Fibroblast of skin of back (primary cell): Measurements from ENCODE around the gene CCDC71L. TPM values are rescaled to one million over a fixed set of nuclear protein-coding genes. Genes with fewer than 3 reads are reported as not detected.
A peak's percentile ranks its signal among the peaks of the same experiment; 100 is the strongest.
"Not testable (repeated sequence)": the region's sequence is repeated elsewhere in the genome, so short reads cannot be mapped to it uniquely, and the experiment has no call there.

Source experiments
- DNase-seq: peaks from one replicate; pipeline ENCODE4 v3.0.0-alpha.2; 2013
- polyA plus RNA-seq, 2 experiments: library from polyadenylated mRNA; unstranded; fragments of 120-200 nt; gene quantifications; one replicate each; pipeline ENCODE4 v1.2.1, GENCODE V29; 2013; ENCODE audit not compliant: insufficient read length in 2 of 2

Gene CCDC71L
- 10.8 TPM for polyA plus RNA-seq (2013, experiment 1 of 2; ENCODE audit: insufficient read length)
- polyA plus RNA-seq (2013, experiment 2 of 2; ENCODE audit: insufficient read length), result 10.5 TPM

GRCh38 chr7:106660862-106661720 is at the start of gene CCDC71L:
TSS of gene CCDC71L (minus strand) at chr7:106661158. CDS start at chr7:106660896, 262 bp downstream.
- DNase-seq, result peak; percentile 93

- DNase-seq, result not testable (repeated sequence)
Measured at GRCh38 chr7:106709604-106710003, 48.6 kb upstream of the CCDC71L start.

DNA sequence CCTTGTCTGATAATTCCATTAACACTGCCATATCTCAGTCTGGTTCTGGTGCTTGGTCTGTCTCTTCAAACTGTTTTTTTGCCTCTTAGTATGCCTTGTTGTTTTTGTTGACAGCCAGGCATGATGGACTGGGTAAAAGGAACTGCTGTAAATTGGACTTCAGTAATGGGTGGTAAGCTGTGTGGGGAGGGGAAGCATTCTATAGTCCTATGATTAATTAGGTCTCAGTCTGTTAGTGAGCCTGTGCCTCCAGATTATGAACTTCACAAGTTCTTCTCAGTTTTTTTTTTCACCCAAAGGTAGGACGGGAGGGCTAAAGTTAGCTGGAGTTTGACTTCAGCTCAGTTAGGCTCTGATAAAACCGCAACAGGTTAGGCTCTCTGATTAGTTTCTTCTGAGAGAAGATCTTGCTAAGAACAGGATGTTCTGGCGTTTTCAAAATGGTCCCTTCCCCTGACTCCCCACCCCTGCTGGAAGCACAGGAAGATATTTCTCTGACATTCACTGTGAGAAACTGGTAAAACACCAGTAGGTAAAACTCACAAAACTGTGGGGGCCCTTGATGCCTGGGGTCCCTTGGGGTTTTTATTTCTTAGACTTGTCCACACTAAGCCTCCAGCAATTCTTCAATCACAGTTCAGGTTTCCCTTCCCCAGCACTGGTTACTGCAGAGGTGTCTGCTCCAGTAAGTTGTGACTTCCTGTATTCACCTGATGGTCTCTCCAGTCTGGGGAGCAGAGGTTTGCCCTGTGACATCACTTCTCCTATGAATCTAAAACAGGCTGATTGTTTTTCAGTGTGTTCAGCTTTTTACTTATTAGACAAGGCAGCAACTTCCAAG is 43.3 kb upstream of the CCDC71L start:
- DNase-seq, result no peak

DNA sequence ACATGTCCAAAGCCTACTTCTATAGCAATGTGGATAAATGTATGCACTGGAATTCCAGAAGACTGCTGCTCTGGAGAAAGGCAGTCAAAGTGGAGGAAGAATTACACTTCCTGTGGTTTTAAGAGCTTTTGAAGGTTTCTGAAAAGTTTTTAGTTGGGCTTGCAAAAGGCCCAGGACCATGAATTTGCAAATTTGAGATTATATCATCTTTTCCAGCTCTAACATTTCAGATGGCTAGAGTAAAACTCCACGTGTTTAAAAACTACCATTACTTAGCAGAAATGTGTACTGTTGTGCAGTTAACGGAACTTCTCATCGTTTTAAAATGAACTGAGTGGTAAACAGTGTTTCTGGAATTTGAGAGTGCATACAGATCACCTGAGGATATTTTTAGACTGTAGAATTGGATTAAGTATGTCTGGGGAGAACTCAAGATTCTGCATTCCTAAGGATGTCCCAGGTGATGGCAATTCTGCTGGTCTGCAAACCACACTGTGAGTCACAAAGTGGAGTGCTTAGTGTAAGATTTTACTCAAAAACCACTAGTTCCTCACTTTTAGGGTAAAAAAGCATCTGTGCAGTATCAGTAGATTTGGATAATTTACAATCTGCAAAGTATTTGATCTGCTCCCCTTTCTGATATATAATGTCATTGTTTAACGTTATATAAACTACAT is 32.9 kb upstream of the CCDC71L start:
- no peak for DNase-seq

DNA sequence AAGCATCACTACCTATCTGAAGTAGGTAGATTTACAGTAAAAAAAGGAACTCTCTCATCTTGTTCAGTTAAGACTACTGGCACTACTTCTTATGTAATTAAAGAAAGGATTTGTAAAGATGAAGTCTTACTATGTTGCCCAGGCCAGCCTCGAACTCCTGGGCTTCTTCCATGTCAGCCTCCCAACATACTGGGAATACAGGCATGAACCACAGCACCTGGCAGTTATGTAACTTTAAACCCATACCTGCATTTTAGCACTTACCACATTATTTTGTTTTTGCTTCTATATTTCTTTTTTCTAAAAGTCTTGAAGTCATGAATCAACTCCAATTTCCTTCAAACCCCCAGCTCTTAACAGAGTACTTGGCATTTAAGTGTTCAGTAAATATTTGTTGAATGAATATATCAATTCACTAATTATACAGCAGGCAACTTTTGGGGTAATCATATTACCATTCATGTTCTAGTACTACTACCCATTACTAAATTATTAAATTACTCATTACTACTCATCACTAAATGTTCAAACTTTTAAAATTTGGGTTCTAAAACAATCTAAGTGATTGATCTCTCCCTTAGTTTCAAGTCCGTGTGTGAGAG is 31.6 kb upstream of the CCDC71L start:
- DNase-seq, result no peak

DNA sequence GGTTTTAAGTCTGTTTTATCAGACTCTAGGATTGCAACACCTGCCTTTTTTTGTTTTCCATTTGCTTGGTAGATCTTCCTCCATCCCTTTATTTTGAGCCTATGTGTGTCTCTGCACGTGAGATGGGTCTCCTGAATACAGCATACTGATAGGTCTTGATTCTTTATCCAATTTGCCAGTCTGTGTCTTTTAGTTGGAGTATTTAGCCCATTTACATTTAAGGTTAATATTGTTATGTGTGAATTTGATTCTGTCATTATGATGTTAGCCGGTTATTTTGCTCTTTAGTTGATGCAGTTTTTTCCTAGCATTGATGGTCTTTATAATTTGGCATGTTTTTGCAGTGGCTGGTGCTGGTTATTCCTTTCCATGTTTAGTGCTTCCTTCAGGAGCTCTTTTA is 27.2 kb upstream of the CCDC71L start:
- DNase-seq, result not testable (repeated sequence)

DNA sequence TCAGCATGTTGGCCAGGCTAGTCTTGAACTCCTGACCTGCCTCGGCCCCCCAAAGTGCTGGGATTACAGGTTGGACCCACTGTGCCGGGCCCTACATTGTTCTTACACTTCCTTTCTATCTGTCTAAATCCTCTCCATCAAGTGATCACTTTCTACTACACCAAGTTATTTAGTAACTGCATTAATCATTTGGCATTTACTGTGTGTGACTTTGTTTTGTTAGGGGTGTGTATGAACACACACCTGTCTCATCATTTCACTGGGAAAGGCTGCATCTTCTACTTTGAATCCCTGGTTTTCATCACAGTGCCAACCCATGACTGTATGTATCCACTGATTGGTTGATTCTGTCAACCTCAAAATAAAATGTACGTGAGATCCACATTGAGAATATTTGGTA is 23.0 kb upstream of the CCDC71L start:
- DNase-seq, result no peak

DNA sequence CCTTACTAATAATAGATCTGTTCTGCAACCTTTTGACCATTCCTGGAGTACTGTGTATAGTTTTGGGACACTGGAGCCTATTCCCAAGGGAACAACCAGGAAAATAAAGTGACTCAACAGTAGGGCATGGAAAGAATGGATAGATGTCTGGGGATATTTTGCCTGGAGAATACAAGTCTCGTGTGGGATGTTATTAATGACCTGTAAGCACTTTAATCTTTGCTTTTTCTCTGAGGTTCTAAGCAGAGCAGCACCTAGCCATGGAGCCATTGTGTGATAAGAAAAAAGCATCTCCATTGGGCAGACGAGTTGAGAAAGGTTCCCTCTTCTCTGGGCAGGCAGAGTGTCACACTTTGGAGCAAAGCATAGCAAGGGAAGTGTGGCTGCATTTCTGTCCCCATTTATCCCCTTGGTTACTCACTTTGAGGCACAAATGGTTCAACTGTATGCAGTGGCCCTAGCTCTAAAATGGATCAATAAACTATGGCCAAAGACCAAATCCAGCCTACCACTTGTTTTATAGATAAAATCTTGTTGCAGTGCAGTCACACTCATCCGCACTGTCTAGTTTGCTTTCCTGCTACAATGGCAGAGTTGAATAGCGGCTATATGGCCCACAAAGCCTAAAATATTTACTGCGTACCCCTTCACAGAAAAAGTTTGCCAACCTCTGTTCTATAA is 21.0 kb upstream of the CCDC71L start:
- peak; percentile 84 for DNase-seq

GRCh38 chr7:106679153-106679931 is 18.4 kb upstream of the CCDC71L start:
- peak; percentile 14 for DNase-seq

DNA sequence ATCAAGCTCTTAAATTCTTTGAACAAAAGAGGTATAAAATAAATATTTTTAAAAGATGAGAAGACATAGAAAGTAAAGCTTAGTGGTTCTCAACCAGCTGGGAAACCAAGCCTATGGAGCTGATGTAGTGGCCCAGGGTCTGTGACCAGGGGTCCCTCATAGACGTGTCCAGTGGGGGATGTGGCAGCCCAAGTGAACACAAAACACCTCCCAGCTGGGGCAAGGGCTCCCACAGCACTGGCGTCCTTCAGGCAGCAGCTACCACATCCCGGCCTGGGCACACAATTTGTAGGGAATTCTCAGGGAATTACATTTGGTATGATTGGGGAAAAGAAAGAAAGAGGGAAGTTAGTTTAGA is 17.8 kb upstream of the CCDC71L start:
- DNase-seq, result no peak

DNA sequence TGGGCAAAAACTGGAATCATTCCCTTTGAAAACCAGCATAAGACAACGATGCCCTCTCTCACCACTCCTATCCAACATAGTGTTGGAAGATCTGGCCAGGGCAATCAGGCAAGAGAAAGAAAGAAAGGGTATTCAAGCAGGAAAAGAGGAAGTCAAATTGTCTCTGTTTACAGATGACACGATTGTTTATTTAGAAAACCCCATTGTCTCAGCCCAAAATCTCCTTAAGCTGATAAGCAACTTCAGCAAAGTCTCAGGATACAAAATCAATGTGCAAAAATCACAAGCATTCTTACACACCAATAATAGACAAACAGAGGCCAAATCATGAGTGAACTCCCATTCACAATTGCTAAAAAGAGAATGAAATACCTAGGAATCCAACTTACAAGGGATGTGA is 15.5 kb upstream of the CCDC71L start:
- not testable (repeated sequence) for DNase-seq

DNA sequence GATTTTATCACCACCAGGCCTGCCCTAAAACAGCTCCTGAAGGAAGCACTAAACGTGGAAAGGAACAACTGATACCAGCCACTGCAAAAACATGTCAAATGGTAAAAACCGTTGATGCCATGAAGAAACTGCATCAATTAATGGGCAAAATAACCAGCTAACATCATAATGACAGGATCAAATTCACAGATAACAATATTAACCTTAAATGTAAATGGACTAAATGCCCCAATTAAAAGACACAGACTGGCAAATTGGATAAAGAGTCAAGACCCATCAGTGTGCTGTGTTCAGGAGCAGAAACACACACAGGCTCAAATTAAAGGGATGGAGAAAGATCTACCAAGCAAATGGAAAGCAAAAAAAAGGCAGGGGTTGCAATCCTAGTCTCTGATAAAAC is 12.7 kb upstream of the CCDC71L start:
- not testable (repeated sequence) for DNase-seq

GRCh38 chr7:106671930-106672329 is 11.0 kb upstream of the CCDC71L start:
- not testable (repeated sequence) for DNase-seq

- DNase-seq, result no peak
Measured at GRCh38 chr7:106671160-106671559, 10.2 kb upstream of the CCDC71L start.

GRCh38 chr7:106668861-106669524 is 8.0 kb upstream of the CCDC71L start:
- DNase-seq, result no peak

DNA sequence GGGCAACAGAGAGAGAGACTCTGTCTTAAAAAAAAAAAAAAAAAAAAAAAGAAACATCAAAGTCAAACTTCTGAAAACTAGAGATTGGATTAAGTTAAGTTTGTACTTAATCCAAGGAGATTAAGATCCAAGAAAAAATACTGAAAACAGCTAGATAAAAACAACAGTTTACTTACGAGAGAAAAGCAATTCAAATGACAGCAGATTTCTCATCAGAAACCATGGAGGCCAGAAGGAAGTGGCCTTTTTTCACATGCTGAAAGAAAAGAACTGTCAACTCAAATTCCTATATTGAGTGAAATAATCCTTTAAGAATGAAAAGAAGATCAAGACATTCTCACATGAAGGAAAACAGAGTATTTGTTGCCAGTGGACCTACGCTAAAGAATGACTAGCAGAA is 5.4 kb upstream of the CCDC71L start:
- DNase-seq, result no peak

DNA sequence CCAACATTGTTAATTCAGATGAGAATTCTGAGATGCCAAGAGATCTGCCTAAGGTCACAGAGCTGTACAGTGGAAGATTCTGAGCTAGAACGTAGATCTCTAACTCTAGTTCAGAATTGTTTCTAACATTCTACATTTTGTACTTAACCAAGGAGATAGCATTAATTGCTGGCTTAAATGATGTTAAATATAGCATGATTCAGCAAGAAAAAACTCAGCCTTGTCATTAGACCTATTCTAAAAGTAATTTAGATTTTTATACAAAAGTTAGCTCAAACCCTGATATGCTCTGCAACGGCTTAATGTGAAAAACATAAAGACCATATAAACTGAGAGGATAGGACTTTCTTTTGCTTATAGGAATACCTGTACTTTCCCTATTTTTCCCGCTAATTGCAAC is 3.4 kb upstream of the CCDC71L start:
- DNase-seq, result no peak

DNA sequence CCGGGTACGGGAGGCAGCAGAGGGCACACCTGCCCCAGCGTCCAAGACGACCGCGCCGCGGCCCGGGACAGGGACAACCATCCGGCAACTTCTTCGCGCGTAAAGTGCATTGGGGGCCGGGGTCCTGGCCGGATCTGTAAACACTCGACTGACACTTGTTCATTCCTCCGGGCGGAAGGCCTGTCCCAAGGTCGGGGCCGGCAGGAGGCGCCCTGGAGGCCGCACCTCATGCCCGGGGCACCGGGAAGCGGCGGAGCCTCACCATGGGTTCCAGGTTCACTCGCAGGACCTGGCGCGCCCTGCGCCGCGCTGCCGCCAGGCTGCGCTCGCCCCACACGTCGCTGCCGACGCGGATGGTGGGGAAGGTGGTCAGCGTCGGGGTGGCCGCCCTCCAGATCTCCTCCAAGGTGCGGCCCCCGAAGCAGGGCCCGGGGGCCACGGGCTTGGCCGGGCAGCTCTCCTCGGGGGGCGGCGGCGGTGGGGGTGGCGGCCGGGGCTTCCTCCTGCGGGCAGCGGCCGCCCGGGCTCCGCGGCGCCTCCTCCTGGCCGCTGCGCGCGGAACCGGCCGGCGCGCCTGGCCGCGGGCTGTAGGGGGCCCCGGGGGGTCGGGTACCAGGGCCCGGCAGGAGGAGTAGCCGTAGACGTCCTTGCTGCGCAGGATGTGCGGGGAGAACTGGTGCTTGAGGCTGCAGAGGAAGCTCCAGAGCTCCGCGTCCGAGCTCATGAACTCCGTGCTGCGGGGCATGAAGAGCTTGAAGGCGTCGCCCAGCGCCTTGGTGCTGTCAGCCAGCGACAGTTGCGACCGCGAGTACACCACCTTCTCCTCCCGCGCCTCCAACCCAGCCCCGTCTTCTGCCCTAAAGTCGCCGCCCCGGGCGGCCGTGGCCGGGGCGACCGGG is 746 bp downstream of the CCDC71L start:
- DNase-seq, result peak; percentile 69
